Stimulated activated CD8-positive, alpha-beta memory T cell treated with anti-CD3 and anti-CD28 coated beads, Interleukin-15, amount 100 ng/mL, for 1 hour (primary cell): Measurements from ENCODE around the gene DOC2A.
"Not testable (repeated sequence)": the region's sequence is repeated elsewhere in the genome, so short reads cannot be mapped to it uniquely, and the experiment has no call there.

ENCODE experiments used
- DNase-seq: peaks from one replicate; pipeline ENCODE4 v3.0.0-alpha.2; 2020; ENCODE audit warnings: low read depth

Gene DOC2A

GRCh38 chr16:30027588-30028437 lies 17.0 kb upstream of the DOC2A start:
- DNase-seq, result no peak

- no peak for DNase-seq
These were observed 15.6 kb upstream of the DOC2A start for GRCh38 chr16:30026449-30026848.

GRCh38 chr16:30025574-30025973 lies 14.7 kb upstream of the DOC2A start:
- DNase-seq, result no peak

DNA sequence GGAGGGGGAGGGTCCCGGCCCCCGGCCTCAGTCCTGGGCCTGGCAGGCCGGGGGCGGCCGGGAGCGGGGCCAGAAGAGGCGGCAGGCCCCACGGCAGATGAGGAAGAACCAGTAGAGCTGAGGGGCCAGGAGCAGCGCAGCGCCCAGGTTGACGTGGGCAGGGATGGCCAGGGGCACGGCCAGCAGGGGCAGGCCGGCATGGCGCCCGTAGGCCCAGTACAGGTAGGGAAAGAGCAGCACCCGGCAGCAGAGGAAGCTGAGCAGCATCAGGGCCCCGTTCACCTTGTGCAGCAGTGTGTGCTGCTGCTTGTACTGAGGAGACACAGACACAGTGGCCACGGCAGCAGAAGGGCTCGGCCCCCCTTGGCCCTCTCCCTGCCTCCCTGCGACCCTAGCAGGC lies 14.3 kb upstream of the DOC2A start:
- DNase-seq, result no peak

DNA sequence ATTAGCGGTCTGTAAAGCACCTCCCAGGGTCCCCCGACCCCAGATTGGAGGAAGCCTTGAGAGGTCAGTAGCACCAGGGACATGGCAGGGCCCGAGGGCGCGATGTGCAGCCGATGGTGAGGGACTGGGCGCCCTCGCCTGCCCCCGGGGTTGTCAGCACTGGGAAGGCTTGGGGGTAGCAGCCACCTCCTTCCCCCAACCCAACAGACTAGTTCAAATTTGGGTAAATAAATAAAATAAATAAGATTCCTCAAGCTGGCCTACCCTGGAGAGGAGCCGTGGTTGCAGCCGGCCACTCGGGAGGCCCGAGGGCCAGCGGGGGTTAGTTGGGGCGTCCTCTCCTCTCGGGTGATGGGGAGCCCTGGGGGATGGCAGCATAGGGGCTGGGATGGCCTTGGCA lies 13.6 kb upstream of the DOC2A start:
- no peak for DNase-seq

DNA sequence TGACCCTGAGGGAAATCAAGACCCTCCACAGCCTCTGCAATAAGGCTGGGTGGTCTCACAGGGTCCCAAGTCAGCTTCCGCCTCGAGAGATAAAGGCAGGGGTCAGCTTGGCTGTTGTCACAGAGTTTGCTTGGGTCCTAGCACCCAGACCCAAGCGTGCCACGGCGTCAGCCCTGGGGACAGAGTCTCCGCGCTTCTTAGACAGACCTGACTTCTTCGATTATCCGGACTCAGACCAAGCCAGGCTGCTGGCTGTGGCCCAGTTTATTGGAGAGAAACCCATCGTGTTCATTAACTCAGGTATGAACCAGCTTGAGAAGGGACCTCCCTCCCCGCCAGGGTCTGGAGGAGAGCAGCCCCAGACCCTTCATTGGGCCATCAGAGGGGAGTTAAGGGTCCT lies 12.8 kb upstream of the DOC2A start:
- DNase-seq, result no peak

GRCh38 chr16:30022887-30023286 lies 12.1 kb upstream of the DOC2A start, which contains the start of gene C16orf92:
Gene C16orf92 (plus strand): TSS chr16:30023198. CDS start chr16:30023341, 143 bp downstream.
- no peak for DNase-seq

- no peak for DNase-seq
These were observed 7.9 kb upstream of the DOC2A start for GRCh38 chr16:30018731-30019158.

DNA sequence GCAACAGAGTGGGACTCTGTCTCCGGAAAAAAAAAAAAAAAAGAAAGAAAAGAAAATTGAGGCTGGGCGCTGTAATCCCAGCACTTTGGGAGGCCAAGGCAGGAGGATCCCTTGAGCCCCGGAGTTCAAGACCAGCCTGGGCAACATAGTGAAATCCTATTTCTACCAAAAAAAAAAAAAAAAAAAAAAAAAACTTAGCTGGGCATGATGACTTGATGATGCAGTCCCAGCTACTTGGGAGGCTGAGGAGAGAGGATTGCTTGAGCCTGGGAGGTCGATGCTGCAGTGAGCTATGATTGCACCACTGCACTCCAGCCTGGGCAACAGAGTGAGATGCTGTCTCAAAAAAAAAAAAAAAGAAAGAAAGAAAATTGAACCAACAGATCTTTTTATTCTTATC lies 7.1 kb upstream of the DOC2A start:
- DNase-seq, result not testable (repeated sequence)

DNA sequence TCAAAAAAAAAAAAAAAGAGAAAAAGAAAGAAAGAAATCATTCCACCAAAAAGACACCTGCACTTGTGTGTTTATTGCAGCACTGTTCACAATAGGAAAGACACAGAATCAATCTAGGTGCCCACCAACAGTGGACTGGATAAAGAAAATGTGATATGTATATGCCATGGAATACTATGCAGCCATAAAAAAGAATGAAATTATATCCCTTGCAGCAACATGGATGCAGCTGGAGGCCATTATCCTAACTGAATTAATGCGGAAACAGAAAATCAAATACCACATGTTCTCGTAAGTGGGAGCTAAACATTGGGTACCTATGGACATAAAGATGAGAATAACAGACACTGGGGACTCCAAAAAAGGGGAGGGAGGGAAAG lies 6.4 kb upstream of the DOC2A start:
- DNase-seq, result no peak

DNA sequence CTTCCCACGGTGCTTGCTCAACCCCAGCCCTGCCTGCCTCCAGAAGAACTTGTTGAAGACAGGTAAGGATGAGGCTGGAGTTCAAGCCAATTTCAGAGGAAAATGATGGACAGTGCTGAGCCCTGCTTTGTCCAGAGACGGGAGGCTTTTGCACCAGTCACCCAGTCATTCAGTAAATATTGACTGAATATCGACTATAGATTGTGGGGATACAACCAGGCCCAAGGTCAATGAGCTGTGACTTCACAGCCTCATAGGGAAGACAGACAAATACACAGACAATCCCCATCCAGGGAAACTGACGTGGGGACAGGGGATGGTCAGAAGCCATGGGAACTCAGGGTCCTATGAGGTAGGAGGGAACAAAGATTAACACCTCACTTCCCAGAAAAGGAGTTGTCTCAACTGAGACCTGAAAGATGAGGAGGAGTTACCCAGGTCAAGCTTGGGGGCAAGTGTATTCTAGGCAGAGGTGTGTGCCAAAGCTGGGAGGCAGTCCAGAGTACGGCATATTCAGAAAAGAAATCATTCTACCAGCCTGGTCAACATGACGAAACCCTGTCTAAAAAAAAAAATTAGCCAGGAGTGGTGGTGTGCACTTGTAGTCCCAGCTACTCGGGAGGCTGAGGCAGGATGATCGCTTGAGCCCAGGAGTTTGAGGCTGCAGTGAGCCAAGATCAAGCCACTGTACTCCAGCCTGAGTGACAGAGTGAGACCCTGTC lies 5.9 kb upstream of the DOC2A start:
- no peak for DNase-seq

- not testable (repeated sequence) for DNase-seq
These were observed 4.6 kb upstream of the DOC2A start for GRCh38 chr16:30015450-30015849.

DNA sequence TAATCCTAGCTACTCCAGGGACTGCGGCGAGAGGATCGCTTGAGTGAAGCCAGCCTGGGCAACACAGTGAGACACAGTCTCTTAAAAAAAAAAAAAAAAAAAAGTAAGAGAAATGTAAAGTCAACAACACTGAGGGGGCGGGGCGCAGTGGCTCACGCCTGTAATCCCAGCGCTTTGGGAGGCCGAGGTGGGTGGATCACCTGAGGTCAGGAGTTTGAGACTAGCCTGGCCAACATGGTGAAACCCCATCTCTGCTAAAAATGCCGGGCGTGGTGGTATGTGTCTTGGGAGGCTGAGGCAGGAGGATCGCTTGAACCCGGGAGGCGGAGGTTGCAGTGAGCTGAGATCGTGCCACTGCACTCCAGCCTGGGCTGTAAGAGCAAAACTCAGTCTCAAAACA lies 1.8 kb upstream of the DOC2A start:
- not testable (repeated sequence) for DNase-seq

GRCh38 chr16:30011714-30012504 lies 1.1 kb upstream of the DOC2A start:
- no peak for DNase-seq

- no peak for DNase-seq
These were observed 610 bp downstream of the DOC2A start for GRCh38 chr16:30009990-30010843.

DNA sequence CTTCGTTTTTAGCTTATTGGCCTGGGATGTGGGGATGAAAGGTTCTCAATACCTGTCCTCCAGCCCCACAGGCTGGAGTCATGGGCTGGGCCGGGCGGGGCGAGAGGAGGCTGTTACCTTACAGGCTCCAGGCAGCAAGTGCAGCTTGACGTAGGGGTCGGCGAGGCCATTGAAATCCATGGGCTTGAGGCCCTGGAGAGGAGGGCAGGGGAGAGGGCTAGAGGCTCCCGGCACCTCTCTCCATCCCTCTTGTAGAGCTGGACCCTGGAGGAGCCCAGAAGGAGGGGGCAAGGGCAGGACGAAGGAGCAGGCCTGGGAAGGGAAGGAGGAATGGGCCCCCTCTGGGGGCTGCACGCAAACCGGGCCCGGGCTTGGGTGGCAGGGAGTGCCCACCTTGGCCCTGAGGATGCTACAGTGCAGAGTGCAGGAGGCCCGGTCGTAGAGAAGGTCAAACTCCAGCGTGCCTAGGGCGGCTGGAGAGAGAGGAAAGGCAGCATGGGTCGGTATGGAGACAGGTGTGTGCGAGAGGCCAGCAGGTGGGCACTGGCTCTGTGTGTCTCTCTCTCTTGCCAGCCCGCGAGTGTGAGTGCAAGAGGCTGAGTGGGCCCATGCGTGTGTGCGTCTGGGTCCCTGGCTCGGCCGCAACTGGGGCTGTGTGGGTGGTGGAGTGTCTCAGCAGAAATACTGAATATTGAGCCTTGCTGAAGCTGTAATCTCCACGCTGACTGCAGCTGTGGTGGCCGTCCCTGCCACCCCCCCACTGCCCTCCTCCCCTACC lies 1.6 kb downstream of the DOC2A start:
- DNase-seq, result no peak

DNA sequence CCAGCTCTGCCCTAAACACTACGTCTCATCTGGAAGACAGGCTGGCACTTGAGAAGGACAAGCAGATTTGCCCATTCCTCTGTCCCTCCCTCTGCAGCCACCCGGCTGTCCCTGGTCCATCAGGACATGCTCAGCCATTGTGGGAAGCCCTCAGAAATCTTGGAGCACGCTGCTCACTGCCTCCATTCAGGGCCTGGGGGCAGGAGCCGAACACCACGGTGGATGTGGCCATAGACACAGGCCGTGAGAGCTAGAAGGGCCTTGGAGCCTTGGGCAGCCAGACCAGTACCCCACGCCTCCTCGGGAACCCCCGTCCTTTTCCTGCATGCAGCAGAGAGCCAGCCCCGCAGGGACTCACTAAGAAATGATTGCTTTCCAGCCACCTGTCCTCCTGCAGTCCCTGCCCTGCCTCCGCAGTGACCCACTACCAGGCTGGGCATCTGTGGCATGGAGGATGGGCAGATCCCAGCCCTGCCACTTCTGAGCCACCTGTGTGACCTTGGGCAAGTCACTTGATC lies 3.4 kb downstream of the DOC2A start:
- DNase-seq, result no peak

DNA sequence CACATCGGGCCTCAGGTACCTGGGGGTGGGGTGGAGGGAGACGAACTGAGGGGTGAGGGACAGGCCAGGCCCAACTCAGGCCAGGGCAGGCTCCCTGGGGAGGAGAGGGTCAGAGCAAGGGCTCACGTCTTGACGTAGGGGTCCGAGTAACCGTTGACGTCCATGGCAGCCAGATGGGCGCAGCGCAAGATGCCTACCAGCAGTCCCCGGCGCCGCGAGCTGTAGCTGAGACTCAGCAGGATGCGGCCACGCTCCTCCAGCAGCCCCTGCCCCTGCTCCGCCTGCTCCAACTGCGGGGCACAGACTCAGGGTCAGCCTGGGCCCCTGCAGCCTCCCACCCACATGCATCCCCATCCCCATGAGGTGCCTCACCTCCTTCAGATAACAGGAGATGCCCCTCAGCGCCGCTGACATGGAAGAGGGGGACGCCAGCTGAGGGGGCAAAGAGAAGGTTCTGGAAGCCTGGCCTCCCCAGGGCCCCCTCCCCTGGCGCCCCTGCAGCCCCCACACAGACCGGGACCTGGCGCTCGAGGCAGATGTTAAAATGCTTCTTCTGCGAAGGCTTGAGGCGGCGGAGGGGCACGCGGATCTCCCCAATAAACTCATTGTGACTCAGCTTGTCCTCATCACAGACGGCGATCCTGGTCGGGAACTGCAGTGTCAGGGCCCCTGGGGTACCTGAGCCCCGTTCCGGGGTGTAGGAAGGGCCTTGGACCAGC lies 4.0 kb downstream of the DOC2A start:
- no peak for DNase-seq

DNA sequence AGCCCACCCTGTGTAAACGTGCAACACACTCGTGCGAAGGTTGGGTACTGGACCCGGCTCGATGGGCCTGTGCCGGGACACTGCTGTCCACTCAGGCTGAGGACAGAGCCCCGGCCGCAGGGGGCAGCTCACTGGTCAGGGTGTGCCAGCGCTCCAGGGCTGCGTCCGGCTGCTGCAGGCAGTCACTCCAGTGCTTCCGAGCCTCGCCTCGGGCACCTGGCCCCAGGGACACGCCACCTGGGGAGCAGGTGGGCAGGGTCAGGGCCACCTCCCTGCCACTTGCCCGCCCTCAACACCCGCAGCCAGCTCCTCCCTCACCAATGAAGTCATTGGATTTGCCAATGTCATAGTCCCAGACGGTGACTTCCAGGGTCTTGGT lies 4.7 kb downstream of the DOC2A start:
- DNase-seq, result no peak
